Right cardiac atrium (tissue), 5 donors: ENCODE data around the gene PLEKHA3. TPM values are rescaled to one million over a fixed set of nuclear protein-coding genes. Genes with fewer than 3 reads are reported as not detected.
A peak's percentile ranks its signal among the peaks of the same experiment; 100 is the strongest.

Source experiments
- ATAC-seq, 2 donors: fragments of 200-7000 bp; cut with Tn5 transposase; one replicate each; pipeline versions ENCODE4 v1.8.0 to v1.9.1; 2020; ENCODE audit warnings: moderate library complexity in 2 of 2, mild to moderate bottlenecking in 1 of 2
- DNase-seq, 3 donors: peaks; one replicate each; pipeline ENCODE4 v3.0.0-alpha.2; 2020
- H3K27ac ChIP-seq: one replicate; pipeline ENCODE4 v1.5.1; 2013; ENCODE audit warnings: mild to moderate bottlenecking, low read length, control low read depth, moderate library complexity
- H3K27me3 ChIP-seq: one replicate; pipeline ENCODE4 v1.6.1; 2013; ENCODE audit not compliant: control insufficient read depth, insufficient read depth
- H3K4me1 ChIP-seq: one replicate; pipeline ENCODE4 v1.6.1; 2013; ENCODE audit warnings: low read length; ENCODE audit not compliant: control insufficient read depth, insufficient read depth
- H3K4me3 ChIP-seq: one replicate; pipeline ENCODE4 v1.5.1; 2013; ENCODE audit warnings: low read length, control low read depth
- H3K9me3 ChIP-seq: one replicate; pipeline ENCODE4 v1.6.1; 2013; ENCODE audit warnings: low read length; ENCODE audit not compliant: control insufficient read depth
- WGBS: extraction: QIAGEN DNeasy Blood & Tissue Kit; methylation state at CpG from one replicate; pipeline ENCODE4 v1.1.7; 2013; 5-methylcytosine and 5-hydroxymethylcytosine counted together
- intact Hi-C, 4 donors: fragments of 100-400 bp; cut with DNase I; formaldehyde crosslinking; loops; one replicate each; pipeline versions ENCODE4 v1.11.0 to v1.14.0; 2022 to 2023
- polyA plus RNA-seq: library from polyadenylated mRNA; stranded (reverse); fragments of 200-250 nt; gene quantifications from one replicate; pipeline ENCODE4 v1.2.3, GENCODE V29; 2013
- total RNA-seq, 4 donors: library from RNA; stranded (reverse); fragmentation: NEBNext Ultra II Directional; extraction: Animal tissue kit (Norgen Biotek cat#: 25700); gene quantifications; one replicate each; pipeline ENCODE4 v1.2.1, GENCODE V29; 2021
- donor health status: healthy with polysubstance abuse.
- donor health status: DM: no; HTN: yes; CAD: no.
- donor health status: DM: no; HTN: no; CAD: no.
- donor health status: DM: no; HTN: yes; CAD: no; lungs with severe emphysema.
- donor health status: DM: yes; HTN: yes; CAD: no.

PLEKHA3 gene
- total and polyA plus RNA-seq, 5 donors: 5.3 to 69.9 (median 47.2) TPM

- WGBS: 56% methylated on average over 4 of the region's 4 CpGs
- peak overlapping the region; percentile 92 for H3K4me3 ChIP-seq
- H3K27ac ChIP-seq: peak overlapping the region; percentile 99
- no peaks in the 10 kb centered on the region for H3K9me3 ChIP-seq
- ATAC-seq (no peak), DNase-seq (no peak)
- intact Hi-C loops: loop anchor here in 1 of 4 donors (2.0 kb wide), 1 partner anchor 28 kb away; the partner anchor contains the start of genes PJVK and PRKRA
- H3K4me1 ChIP-seq: peaks cover 9% of the 10 kb centered on the region
- no peaks in the 10 kb centered on the region for H3K27me3 ChIP-seq
These were observed 1.0 kb upstream of the PLEKHA3 start for GRCh38 chr2:178479275-178479616.

DNA sequence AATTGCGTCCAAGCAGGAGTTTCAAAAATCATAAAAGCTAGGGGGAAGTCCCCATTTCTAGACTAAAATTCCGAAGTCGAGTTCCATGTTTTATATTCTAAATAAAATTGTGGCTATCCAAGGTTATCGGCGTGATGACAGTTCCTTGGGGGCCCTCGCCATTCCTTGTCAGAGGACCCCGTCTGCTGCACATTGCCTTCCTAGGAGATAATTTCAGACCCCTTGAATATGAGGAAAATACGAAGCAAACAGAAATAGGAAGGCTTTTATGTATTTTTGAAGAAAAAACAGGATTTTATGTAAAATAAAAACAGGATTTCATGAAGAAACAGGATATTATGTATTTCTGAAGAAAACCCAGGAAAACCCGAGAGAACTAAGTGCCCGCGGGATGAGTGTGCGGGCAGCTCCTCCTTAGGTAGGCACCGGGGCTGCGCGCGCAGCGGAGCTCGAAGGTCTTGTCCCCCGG lies 465 bp upstream of the PLEKHA3 start:
- H3K4me1 ChIP-seq: peaks cover 9% of the 10 kb centered on the region
- no peak for ATAC-seq
- WGBS: 20% methylated on average over 19 of the region's 19 CpGs
- peak overlapping the region; percentile 60 for H3K27ac ChIP-seq
- H3K27me3 ChIP-seq: no peaks in the 10 kb centered on the region
- intact Hi-C loops: loop anchor here in 1 of 4 donors (2.0 kb wide), 1 partner anchor 29 kb away; the partner anchor contains the start of genes PJVK and PRKRA
- DNase-seq: peak in 1 of 3 donors; percentile 54
- no peaks in the 10 kb centered on the region for H3K9me3 ChIP-seq
- peak overlapping the region; percentile 45 for H3K4me3 ChIP-seq

GRCh38 chr2:178482437-178482836 lies 2.2 kb downstream of the PLEKHA3 start:
- H3K4me1 ChIP-seq: peaks cover 11% of the 10 kb centered on the region
- no peak overlapping the region for H3K27ac ChIP-seq
- no peaks in the 10 kb centered on the region for H3K27me3 ChIP-seq
- no peak overlapping the region for H3K4me3 ChIP-seq
- no peak for DNase-seq
- H3K9me3 ChIP-seq: no peaks in the 10 kb centered on the region
- intact Hi-C loops: no loop called here
- WGBS: 88% methylated on average over 4 of the region's 4 CpGs
- no peak for ATAC-seq

GRCh38 chr2:178484245-178485041 lies 4.2 kb downstream of the PLEKHA3 start:
- WGBS: 41% methylated on average over 6 of the region's 6 CpGs
- peak; percentile 52 to 62 (median 59) for DNase-seq
- H3K4me3 ChIP-seq: no peak overlapping the region
- no peaks in the 10 kb centered on the region for H3K9me3 ChIP-seq
- intact Hi-C loops: no loop called here
- no peaks in the 10 kb centered on the region for H3K27me3 ChIP-seq
- H3K27ac ChIP-seq: no peak overlapping the region
- ATAC-seq: no peak
- H3K4me1 ChIP-seq: peaks cover 11% of the 10 kb centered on the region

- WGBS: 69% methylated on average over 3 of the region's 3 CpGs
- Histone ChIP-seq H3K4me1 (peaks cover 10% of the 10 kb centered on the region), H3K4me3 (no peak overlapping the region), H3K27ac (no peak overlapping the region), H3K27me3 (no peaks in the 10 kb centered on the region), H3K9me3 (no peaks in the 10 kb centered on the region)
- intact Hi-C loops: no loop called here
- DNase-seq (no peak), ATAC-seq (no peak)
These were observed 5.1 kb downstream of the PLEKHA3 start for GRCh38 chr2:178485356-178485755.

GRCh38 chr2:178491612-178492011 lies 11.4 kb downstream of the PLEKHA3 start:
- no peaks in the 10 kb centered on the region for H3K9me3 ChIP-seq
- intact Hi-C loops: no loop called here
- H3K27me3 ChIP-seq: no peaks in the 10 kb centered on the region
- WGBS: 93% methylated on average over 6 of the region's 6 CpGs
- H3K27ac ChIP-seq: no peak overlapping the region
- H3K4me3 ChIP-seq: no peak overlapping the region
- ATAC-seq (no peak), DNase-seq (no peak)
- H3K4me1 ChIP-seq: no peaks in the 10 kb centered on the region

- Histone ChIP-seq H3K27ac (no peak overlapping the region), H3K4me3 (no peak overlapping the region), H3K4me1 (no peaks in the 10 kb centered on the region), H3K9me3 (no peaks in the 10 kb centered on the region), H3K27me3 (no peaks in the 10 kb centered on the region)
- intact Hi-C loops: no loop called here
- ATAC-seq: no peak
- WGBS: 83% methylated on average over 4 of the region's 4 CpGs
- DNase-seq: no peak
These were observed 15.8 kb downstream of the PLEKHA3 start for GRCh38 chr2:178496049-178496448.

GRCh38 chr2:178498137-178498536 lies 17.9 kb downstream of the PLEKHA3 start:
- intact Hi-C loops: no loop called here

GRCh38 chr2:178499640-178500039 lies 19.4 kb downstream of the PLEKHA3 start:
- no peak for ATAC-seq
- DNase-seq: no peak
- Histone ChIP-seq H3K4me3 (no peak overlapping the region), H3K27me3 (no peaks in the 10 kb centered on the region), H3K27ac (no peak overlapping the region), H3K9me3 (no peaks in the 10 kb centered on the region), H3K4me1 (no peaks in the 10 kb centered on the region)
- WGBS: 98% methylated on average over 3 of the region's 3 CpGs
- intact Hi-C loops: no loop called here

More at GRCh38 chr2:178498137-178498536, 17.9 kb downstream of the PLEKHA3 start:
- DNase-seq (no peak), ATAC-seq (no peak)
- Histone ChIP-seq H3K4me3 (no peak overlapping the region), H3K27ac (no peak overlapping the region), H3K27me3 (no peaks in the 10 kb centered on the region), H3K4me1 (no peaks in the 10 kb centered on the region), H3K9me3 (no peaks in the 10 kb centered on the region)

DNA sequence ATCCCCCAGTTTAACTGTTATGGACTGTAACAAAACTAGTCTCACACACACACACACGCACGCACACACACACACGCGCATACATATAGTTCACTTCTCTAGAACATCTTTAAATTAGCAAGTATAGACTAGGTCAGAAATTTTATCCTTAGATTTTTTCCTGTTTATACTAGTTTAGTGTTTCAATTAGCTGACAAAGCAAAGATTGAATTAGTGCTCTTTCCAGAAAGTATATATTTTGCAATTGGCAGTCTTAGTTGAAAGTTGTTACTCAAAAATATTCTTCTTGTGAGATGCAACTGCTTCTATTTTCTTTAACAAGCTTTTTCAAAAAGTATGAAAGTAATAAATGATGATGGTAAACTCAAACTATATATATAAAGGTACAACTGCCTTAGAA lies 22.5 kb downstream of the PLEKHA3 start:
- Histone ChIP-seq H3K27ac (no peak overlapping the region), H3K27me3 (no peaks in the 10 kb centered on the region), H3K9me3 (no peaks in the 10 kb centered on the region), H3K4me1 (no peaks in the 10 kb centered on the region), H3K4me3 (no peak overlapping the region)
- DNase-seq (no peak), ATAC-seq (no peak)
- intact Hi-C loops: no loop called here
- 98% methylated on average over 4 of the region's 4 CpGs for WGBS

DNA sequence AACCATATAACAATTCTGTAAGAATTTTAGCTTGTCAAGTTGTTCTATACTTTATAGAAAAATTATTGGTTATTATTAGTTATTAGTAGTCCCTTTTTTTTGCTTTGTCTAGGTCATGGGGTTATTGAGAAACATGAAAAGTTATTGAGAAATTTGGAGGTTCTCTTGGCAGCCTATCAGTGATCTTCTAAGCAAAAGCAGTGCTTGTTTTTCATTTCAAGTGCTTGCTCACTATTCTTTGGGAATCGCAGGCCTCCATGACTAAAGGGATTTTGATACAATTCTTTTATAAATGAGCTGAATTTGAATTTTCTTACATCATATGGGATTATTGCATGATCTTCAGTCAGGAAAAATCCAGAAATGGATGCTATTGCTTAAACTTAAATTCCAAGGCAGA lies 25.8 kb downstream of the PLEKHA3 start:
- Histone ChIP-seq H3K4me3 (no peak overlapping the region), H3K27me3 (no peaks in the 10 kb centered on the region), H3K9me3 (no peaks in the 10 kb centered on the region), H3K27ac (no peak overlapping the region), H3K4me1 (no peaks in the 10 kb centered on the region)
- WGBS: 92% methylated on average over 1 of the region's 1 CpG
- ATAC-seq (no peak), DNase-seq (no peak)
- intact Hi-C loops: no loop called here
